Prostate gland (tissue), 2 donors: ENCODE data around the gene IGSF1.

Experiments
- POLR2AphosphoS5 ChIP-seq: sonication (generic); formaldehyde crosslinking; IDR thresholded peaks from one replicate; pipeline ENCODE4 v1.6.1; 2017; ENCODE audit warnings: antibody characterized with exemption
- TF ChIP-seq, protein P1 (sequence below), 4 experiments: fragments of 200-600 bp in 2 of 4; fragments of 450-650 bp in 2 of 4; sonication (generic) in 2 of 4; IDR thresholded peaks; 1 replicate in 3 of 4; 2 replicates in 1 of 4; pipeline ENCODE4 v1.5.1; 2016 to 2019; ENCODE audit warnings: antibody characterized with exemption in 4 of 4, mild to moderate bottlenecking in 2 of 4, moderate library complexity in 2 of 4

DNA sequence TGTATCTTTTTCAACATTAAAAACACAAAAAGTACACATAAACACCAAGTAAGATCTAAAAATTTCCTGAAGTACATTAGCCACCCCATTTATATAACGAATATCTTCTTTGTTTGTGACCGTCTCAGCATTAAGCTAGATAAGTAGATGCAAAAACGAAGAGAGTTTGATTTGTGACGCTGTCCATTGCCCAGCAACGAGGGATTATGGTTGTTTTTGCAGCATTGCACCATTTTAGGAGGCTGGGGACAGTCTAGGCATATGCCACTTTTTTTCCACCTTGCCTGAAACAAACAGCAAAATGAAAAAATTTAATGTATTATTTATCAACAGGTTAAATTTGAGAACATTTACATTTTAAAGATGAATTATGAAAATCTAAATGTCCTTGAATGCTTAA lies 12.0 kb upstream of the IGSF1 start:
- no peak for TF ChIP-seq POLR2AphosphoS5
- TF ChIP-seq, protein P1, sequence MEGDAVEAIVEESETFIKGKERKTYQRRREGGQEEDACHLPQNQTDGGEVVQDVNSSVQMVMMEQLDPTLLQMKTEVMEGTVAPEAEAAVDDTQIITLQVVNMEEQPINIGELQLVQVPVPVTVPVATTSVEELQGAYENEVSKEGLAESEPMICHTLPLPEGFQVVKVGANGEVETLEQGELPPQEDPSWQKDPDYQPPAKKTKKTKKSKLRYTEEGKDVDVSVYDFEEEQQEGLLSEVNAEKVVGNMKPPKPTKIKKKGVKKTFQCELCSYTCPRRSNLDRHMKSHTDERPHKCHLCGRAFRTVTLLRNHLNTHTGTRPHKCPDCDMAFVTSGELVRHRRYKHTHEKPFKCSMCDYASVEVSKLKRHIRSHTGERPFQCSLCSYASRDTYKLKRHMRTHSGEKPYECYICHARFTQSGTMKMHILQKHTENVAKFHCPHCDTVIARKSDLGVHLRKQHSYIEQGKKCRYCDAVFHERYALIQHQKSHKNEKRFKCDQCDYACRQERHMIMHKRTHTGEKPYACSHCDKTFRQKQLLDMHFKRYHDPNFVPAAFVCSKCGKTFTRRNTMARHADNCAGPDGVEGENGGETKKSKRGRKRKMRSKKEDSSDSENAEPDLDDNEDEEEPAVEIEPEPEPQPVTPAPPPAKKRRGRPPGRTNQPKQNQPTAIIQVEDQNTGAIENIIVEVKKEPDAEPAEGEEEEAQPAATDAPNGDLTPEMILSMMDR (IDR thresholded peaks at IDR 0.05) = no peak
